ENCODE measurements around the gene MPZL3.

- TF ChIP-seq, protein P1, sequence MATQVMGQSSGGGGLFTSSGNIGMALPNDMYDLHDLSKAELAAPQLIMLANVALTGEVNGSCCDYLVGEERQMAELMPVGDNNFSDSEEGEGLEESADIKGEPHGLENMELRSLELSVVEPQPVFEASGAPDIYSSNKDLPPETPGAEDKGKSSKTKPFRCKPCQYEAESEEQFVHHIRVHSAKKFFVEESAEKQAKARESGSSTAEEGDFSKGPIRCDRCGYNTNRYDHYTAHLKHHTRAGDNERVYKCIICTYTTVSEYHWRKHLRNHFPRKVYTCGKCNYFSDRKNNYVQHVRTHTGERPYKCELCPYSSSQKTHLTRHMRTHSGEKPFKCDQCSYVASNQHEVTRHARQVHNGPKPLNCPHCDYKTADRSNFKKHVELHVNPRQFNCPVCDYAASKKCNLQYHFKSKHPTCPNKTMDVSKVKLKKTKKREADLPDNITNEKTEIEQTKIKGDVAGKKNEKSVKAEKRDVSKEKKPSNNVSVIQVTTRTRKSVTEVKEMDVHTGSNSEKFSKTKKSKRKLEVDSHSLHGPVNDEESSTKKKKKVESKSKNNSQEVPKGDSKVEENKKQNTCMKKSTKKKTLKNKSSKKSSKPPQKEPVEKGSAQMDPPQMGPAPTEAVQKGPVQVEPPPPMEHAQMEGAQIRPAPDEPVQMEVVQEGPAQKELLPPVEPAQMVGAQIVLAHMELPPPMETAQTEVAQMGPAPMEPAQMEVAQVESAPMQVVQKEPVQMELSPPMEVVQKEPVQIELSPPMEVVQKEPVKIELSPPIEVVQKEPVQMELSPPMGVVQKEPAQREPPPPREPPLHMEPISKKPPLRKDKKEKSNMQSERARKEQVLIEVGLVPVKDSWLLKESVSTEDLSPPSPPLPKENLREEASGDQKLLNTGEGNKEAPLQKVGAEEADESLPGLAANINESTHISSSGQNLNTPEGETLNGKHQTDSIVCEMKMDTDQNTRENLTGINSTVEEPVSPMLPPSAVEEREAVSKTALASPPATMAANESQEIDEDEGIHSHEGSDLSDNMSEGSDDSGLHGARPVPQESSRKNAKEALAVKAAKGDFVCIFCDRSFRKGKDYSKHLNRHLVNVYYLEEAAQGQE (IDR thresholded peaks at IDR 0.05; ENCODE audit: low read depth, low read length) = no peak
- TF ChIP-seq POLR2AphosphoS5 (IDR thresholded peaks at IDR 0.05; ENCODE audit: low read depth, low read length) = no peak
These were observed 58.1 kb downstream of the MPZL3 start for GRCh38 chr11:118193910-118194566.

Data from SK-N-SH (cell line).